Stimulated activated CD4-positive, alpha-beta T cell treated with anti-CD3 and anti-CD28 coated beads, Interleukin-1b, Interleukin-23, amount 100 ng/mL, for 24 hours (primary cell): ENCODE data around the gene TRA2A.
"Not testable (repeated sequence)": the region's sequence is repeated elsewhere in the genome, so short reads cannot be mapped to it uniquely, and the experiment has no call there.

ENCODE experiments used
- DNase-seq, 4 experiments: peaks; one replicate each; pipeline ENCODE4 v3.0.0-alpha.2; 2020; ENCODE audit warnings: low read depth in 4 of 4, low spot score in 1 of 4

Gene TRA2A

DNA sequence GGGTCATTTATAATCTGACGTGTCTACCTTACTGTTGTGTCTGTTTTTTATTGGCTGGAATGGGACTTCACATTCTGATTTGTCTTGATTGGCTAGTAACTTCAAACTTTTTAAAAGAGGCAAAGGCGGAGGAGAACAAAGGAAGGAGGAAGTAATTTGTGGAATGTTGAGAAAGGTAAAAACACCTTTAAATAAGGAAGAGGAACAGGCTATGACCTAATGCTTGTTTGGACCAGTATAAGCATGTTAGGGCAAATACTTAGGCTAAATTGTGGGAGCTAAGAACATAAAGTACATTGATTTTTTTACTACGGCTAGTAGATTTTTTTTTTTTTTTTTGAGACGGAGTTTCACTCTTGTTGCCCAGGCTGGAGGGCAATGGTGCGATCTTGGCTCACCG is 18.0 kb downstream of the TRA2A start:
- not testable (repeated sequence) for DNase-seq

DNA sequence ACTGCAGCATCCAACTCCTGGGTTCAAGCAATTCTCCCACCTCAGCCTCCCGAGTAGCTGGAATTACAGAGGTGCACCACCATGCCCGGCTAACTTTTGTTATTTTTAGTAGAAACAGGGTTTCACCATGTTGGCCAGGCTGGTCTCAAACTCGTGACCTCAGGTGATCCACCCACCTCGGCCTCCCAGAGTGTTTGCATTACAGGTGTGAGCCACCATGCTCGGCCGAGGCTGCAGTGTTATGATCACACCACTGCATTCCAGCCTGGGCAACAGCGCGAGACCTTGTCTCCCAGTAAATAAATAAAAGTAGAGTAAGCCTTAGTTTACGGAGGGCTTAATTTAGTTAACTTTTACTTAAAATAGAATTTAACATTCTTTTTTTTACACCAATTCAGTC is 37.8 kb downstream of the TRA2A start:
- no peak for DNase-seq

DNA sequence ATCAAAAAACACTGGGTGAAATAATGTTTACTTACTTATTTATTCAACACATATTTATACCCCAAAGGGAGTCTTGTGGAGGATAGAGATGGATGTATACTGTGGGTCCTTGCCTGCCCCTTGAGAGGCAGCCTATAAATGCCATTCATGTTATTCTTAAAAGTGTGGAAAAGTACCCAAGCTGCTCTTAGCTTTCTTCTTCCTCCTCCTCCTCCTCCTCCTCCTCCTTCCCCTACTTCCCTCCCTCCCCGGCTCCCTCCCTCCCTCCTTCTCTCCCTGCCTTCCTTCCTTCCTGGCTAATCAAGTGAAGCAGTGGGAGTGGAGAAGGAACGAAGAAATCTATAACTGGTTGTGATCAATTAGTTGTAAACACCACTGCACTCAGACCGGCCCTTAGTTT is 40.3 kb downstream of the TRA2A start:
- DNase-seq: no peak

DNA sequence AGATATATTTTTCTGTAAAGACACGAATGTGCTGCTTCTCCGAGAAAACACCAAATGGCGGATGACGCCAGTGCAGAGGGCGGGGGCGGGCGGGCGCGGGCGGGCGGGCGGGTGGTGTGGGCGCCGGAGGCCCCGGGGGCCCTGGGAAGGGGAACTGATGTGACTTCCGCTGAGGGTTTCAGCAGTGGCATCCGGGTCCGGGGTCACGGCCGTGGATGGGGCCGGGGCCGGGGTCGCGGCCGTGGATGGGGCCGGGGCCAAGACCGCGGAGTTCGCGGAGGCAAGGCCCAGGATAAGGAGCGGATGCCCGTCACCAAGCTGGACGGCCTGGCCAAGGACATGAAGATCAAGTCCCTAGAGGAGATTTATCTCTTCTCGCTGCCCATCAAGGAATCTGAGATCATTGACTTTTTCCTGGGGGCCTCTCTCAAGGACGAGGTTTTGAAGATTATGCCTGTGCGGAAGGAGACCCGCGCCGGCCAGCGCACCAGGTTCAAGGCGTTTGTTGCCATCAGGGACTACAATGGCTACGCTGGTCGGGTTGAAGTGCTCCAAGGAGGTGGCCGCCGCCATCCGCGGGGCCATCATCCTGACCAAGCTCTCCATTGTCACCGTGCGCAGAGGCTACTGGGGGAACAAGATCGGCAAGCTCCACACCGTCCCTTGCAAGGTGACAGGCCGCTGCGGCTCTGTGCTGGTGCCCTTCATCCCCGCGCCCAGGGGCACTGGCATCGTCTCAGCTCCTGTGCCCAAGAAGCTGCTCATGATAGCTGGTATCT is 41.2 kb downstream of the TRA2A start:
- DNase-seq: no peak

DNA sequence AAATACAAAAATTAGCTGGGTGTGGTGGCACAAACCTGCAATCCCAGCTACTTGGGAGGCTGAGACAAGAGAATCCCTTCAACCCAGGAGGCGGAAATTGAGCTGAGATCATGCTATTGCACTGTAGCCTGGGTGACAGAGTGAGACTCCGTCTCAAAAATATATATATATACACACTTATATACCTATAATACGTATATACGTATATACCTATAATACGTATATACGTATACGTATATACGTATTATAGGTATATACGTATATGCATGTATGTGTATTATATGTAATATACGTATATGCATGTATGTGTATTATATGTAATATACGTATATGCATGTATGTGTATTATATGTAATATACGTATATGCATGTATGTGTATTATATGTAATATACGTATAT is 43.1 kb downstream of the TRA2A start:
- DNase-seq: not testable (repeated sequence)

DNA sequence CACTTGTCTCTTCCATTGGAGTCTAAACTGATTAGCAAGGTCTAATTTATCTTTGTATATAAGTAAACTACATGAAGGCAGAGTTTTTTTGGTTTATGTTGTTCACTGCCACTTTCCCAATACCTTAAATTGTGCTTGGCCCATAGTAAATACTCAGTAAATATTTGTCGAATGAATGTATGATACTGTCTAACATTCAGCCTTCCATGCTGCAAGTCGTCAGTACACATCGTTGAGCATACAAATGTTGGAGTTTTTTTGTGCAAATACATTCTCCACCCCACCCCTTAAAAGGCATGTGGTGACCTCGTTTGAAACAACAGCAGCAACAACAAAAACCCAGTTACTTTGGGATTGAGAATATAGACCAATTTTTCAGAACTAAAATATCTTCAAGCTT is 44.1 kb downstream of the TRA2A start:
- no peak for DNase-seq

DNA sequence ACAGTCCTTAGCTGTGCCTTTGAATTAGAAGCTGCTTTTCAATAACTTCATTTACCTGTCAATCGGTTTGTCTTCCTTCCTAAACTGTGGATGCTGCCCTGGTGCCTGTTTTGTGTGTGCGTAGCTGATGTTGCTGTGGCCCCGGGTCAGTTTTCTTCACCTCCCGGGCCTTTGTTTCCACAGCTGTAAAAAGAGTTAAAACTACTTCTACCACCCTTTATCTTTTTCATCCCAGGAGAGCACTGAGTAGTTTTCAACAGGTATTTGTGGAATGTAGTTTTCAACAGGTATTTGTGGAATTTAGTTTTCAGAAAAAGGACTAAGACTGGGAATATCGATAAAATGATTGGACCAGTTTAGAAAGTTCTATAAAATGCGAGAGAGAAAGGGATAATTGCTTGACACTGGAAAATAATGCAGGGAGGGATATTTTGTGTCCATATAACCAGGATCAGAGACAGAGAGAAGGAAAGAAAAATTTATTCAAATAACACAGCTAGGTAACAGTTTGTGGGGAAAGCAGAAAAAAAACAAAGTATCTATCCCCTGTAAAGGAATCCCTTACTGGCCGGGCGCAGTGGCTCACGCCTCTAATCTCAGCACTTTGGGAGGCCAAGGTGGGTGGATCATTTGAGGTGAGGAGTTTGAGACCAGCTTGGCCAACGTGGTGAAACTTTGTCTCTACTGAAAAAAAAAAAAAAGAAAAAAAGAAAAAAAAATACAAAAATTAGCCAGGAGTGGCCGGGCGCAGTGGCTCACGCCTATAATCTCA is 45.6 kb downstream of the TRA2A start:
- no peak for DNase-seq

DNA sequence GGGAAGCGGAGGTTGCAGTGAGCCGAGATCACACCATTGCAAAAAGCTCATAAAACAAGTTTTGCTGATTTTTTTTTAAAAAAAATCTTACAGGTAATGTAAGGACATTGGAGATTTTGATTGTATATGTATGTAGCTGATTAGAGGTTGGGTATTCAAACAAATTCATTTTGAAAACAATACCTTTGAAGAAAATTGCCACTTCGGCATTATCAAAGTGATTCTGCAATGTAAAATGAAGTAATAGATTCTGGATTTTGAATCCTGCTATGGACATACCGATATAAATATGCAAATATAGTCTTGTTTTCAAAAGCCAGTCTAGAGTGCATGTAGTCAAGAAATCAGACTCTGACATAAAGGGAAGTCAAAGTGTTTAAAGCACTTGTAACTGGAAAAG is 49.1 kb downstream of the TRA2A start:
- no peak for DNase-seq

DNA sequence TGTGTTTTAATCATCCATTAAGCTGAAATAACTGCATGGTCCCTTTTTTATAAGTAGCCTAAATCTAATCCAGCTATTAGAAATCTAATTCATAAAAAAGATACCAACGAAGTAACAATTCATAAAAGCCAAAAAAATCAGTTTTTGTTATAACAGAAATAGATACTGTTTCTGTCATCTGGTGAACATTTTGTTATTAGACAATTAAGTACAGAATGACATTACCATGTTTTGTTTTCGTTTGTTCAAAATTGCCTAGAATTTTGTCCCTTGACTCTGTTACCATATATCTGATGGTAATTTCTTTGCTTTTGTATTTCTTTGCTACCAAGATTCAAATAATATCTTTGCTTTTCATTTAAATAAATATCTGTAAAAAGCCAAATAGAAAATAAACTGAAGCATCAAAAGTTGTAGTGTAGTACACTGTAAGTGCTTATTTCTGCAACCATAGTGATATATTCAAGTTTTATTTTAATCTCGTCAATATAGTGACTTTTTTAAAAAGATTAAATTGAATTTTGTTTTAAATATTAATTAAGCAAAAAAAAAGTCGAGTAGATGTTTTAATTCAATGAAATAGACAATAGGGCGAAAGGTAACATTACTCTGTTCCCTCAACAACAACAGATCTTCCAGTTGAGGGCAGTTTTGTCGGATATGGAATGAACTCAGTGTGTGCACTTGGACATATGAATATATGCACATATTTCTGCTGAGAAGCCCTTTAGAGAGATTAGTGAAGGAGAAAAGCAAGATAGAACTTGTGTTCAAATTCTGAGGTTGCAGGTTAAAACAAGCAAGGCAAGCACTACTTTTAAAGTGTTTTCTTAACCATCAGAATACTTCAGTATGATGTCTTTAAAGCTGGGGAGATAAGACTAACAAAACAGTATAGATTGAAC is 53.6 kb downstream of the TRA2A start:
- DNase-seq: no peak

DNA sequence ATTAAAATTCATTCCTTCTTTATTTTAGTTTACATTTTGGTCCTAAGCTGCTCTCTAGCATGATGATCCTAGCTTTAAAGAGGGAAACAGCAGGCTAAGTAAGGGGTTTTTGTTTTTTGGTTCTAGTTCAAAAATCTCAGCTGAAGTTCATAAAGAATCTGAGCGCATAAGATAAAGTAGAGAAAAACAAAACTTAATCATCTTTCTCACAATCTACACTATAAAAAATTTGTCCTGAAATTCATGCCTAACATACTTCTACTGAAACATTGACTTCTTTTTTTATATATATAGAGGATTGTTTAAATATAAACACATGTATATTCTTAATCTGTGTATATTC is 54.7 kb downstream of the TRA2A start:
- no peak for DNase-seq

DNA sequence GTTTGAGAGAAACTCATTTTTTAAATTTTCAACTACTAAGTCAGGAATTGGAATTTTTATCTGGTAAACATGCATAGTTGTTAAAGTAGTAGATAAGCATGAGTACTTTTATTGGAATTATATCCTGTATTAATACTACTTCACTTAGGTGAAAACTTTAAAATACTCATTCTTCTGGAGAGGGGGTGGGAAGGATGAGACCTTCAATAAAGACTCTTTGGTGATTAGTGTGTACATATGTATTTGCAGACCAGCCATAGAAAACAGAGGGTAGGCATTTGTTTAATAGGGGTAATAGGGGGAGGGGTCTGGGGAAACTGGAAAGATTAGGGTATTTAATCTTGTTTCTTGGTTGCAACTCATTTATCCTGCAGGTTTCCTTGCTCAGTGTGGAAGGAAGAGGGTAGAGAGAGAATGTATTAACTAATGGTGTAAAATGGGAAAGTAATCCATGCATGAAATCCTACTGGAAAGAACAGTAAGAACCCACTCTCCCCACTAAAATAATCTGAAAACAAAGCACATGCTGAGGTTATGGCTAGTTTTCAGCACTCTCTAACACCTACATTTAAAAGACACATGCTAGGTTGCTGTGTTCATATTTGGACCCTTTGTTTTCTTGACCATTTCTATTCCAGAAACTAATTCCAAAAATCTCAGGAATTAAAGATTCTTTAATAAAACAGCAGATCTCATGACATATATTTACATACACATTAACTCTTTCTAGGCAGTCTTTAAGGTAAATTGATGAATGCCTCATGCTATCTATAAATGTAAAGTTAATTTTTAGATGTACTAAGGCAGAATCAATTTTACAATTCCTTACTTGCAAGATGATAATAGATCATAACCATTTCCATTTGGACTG is 55.3 kb downstream of the TRA2A start:
- DNase-seq: no peak

DNA sequence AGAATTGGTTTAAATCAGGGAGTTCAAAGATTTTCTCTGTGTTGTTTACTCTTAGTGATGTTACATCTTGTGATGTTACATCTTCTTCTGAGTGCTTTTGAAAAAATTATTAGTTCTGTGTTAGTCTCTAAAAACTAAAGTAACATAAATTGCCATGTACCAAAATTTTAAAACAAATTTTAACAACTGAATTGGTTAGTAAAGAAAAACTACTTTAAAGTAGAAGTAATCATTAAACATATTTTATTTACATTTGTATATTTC is 56.3 kb downstream of the TRA2A start:
- DNase-seq: no peak

DNA sequence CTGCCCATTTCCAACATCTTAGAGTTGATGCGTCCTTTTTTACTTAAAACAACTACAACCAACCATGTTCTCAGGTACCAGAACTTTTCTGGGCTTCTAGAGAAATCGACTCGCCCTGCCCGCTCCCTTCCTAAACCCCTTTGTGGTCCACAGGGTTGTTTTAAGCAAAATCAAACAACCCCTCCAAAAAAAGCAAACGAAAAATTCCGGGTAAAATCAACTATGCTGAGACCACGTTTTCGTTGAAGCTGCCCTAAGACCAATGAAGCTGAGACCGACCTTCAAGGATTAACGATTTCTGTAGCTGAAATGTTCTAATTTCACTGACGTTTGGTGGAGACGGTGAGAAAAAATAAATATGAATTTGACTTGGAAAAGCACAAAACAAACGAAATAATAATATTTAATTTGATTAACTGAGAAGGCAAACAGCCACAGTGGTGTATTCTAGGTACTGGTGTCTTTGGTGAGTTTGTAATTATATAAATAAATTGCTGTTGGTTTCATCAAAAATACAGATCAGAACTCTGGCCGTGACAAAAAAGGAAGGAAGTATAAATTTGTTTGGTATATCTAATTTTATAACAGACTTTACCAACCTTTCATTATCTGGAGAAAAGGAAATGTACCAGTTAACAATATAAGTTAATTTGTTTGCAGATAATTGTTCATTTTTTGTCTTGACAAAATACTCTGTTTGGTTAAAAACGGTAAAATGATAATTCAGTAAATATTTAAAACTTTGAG is 56.8 kb downstream of the TRA2A start:
- no peak for DNase-seq

DNA sequence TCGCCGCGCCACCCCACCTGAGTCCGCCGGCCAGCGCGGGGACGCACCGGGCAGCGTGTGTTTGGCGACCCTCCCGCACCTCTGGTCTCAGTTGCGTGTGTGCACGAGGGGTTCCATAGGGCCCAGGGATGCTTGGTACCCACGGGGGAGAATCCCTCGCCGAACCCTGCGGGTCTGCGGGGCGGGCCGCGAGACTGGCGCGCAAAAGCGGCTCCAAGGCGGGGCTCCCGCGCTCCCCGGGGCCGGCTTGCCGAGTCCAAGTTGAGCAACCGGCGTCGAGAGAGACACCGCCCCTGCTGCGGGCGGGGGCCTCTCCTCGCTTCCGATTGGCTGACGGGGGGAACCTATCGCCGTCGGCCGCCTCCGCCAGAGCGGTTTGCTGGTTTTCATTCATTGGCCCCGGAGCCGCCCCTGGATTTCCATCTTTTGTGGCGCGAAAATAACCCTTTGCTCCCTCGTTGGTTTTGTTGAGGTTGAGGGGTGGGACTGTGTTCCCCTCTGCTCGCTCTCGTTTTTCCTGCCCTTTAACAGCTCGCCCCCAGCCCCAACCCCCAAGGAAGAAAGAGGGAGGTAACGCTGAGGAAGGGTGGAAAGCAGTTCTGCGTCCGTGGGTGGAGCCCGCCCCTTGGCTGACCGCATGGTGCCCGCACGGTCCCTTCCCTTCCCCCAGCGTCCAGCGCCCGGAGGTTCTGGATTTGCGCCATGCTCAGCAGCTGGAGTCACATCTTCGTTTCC is 57.5 kb downstream of the TRA2A start:
- peak in 2 of 4 experiments; percentile 51 to 78 for DNase-seq

DNA sequence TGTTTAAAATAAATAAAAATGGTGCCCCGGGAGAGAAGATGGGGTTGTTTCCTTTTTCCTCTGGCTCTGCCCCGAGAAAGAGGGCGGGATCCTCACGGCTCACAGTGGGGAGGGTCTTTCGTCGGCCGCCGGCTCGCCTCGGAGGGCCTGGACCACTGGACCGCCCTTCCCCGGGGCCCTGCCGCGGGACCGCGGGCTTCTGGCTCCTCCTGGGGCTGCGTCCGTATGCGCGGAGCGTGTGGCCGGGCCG is 58.0 kb downstream of the TRA2A start:
- DNase-seq: no peak

DNA sequence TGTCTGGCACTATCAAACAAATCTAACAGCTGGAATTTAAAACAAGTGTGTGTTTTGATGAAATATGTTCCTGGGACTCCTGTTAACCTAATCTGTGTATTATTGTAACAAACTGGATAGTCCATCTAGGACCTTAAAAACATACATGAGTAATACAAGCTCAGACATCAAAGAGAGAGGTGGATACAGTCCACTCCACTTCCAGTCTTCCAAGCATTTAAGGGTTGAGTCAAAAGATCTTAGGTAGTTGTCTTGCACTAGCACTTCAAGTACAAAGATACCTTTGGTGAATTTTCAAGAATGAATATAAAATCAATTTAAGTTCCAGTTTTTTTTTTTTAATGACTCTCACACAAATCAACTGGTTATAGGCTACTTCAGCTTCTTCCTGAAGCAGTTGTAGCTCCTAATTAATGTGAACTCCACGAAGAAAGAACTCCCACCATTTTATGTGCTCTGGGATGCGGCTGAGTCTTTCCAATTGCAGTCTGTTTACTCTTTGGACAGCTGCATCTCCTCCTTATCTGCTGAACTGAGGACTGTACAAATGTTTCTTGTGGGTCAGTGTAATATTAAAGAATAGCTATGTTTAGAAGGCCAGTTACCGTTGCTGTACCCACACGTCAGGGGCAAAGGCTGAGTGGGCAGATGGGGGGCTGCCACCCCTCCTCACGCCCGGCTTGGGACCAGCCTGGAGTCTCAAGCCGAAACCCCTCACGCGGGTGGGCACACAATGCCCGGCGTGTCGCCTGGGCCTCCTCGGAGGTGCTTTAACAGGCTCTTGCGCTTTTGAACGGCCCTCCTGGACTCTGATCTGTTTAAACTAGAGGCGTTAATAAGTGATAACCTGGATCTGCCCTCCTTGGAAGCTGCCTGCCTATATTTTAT is 58.6 kb downstream of the TRA2A start:
- no peak for DNase-seq

DNA sequence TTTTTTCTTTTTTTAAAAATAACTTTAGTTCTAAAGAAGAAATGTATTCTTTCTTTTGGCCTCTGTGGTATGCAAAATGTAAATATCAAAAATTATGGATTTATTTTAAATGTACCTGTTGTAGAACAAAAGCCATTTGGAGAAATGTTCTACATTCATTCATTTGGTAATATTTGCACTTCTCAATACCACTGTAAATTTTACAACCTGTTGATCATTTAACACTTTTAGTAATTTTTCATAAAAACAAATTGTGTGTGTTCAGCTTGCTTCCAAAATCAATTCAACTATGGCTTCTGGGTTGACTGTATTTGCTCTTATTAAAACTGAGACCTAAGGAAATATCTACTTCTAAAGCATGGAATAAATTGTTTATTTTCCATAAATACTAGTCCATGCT is 59.2 kb downstream of the TRA2A start:
- DNase-seq: no peak

DNA sequence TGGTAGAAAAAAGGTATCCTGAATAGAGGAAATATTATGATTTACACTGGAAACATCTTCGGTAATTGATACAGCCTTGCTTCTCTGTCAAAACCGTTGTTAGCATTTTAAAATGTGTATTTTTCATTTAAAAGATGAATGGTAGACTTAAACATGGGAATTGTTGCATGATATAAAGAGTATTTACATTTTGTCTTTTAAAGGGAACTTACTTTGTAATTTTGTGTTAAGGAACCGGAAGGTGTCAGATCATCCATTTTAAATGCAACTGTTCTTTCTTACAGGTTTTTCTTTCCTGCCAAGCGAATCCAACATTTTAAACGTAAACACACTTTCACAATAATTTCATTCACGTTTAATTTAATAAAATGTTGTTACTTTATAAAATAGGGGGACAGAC is 59.7 kb downstream of the TRA2A start:
- DNase-seq: no peak
